ENCODE results near the gene VWA8.

Gene VWA8

GRCh38 chr13:41558781-41559560, 401.9 kb downstream of the VWA8 start:
- no peak overlapping the region for H3K4me3 ChIP-seq (replicated peaks; ENCODE audit: low read depth, low read length)
- no peak for TF ChIP-seq CTCF (IDR thresholded peaks at IDR 0.05; ENCODE audit: low read depth, low read length, missing control alignments)
- DNase-seq (ENCODE audit: extremely low read depth, low read depth) = no peak

GRCh38 chr13:41557719-41558118, 403.2 kb downstream of the VWA8 start:
- no peak for DNase-seq (ENCODE audit: extremely low read depth, low read depth)
- H3K4me3 ChIP-seq (replicated peaks; ENCODE audit: low read depth, low read length) = no peak overlapping the region
- no peak for TF ChIP-seq CTCF (IDR thresholded peaks at IDR 0.05; ENCODE audit: low read depth, low read length, missing control alignments)

DNA sequence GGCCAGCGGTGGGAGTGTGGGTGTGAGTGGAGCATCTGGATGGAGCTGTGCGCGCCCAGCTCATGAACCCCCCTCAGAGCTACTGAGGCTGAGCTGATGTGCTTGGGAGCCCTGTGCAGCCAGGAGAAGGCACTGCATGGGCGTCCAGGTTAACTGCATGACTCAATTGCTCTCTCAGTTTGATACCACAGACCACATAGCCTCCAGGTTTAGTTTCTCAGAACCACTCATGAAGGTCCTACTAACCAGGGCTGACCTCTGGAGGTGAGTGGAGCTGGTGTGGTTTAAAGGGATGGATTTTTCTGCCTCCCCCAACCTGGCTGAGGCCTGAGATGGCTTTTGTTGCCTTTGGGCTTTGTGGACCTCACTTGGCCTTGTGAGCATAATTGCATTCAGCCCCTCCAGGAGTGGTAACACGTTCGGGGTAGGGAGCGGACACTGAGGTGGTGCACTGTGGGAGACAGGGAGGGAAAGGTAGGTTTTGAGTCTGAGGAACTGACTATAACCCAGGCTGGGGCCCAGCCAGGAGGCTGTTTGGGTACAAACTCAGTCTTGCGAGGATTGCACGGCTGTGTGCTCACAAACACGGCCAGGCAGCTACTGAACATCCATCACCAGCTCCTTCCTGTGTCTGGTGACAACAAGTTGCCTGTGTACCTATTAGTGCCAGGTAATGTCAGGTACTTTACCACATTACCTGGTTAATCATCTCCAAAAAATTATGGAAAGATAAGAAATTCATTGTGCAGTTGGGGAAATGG, 406.1 kb downstream of the VWA8 start:
- DNase-seq (ENCODE audit: extremely low read depth, low read depth) = no peak
- TF ChIP-seq CTCF (IDR thresholded peaks at IDR 0.05; ENCODE audit: low read depth, low read length, missing control alignments) = no peak
- no peak overlapping the region for H3K4me3 ChIP-seq (replicated peaks; ENCODE audit: low read depth, low read length)

DNA sequence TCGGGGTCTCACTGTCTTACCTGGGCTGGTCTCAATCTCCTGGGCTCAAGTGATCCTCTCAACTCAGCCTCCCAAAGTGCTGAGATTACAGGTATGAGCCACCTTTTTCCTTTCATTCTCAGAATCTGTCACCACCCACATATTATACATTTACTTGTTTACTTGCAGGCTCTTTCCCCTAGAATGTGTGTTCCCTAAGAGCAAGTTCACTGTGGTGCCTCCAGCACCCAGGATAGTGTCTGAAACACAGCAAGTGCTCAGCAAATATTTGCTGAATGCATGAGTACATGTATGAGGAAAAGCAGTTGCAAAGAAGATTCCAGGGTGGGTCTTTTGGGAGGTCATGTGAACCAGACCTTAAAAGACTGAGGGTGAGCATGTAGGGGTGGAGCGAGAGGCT, 406.7 kb downstream of the VWA8 start:
- DNase-seq (ENCODE audit: extremely low read depth, low read depth) = no peak
- no peak for TF ChIP-seq CTCF (IDR thresholded peaks at IDR 0.05; ENCODE audit: low read depth, low read length, missing control alignments)
- H3K4me3 ChIP-seq (replicated peaks; ENCODE audit: low read depth, low read length) = no peak overlapping the region

- TF ChIP-seq CTCF (IDR thresholded peaks at IDR 0.05; ENCODE audit: low read depth, low read length, missing control alignments) = no peak
- H3K4me3 ChIP-seq (replicated peaks; ENCODE audit: low read depth, low read length) = no peak overlapping the region
- no peak for DNase-seq (ENCODE audit: extremely low read depth, low read depth)
Observed at GRCh38 chr13:41552031-41552430, 408.9 kb downstream of the VWA8 start.

DNA sequence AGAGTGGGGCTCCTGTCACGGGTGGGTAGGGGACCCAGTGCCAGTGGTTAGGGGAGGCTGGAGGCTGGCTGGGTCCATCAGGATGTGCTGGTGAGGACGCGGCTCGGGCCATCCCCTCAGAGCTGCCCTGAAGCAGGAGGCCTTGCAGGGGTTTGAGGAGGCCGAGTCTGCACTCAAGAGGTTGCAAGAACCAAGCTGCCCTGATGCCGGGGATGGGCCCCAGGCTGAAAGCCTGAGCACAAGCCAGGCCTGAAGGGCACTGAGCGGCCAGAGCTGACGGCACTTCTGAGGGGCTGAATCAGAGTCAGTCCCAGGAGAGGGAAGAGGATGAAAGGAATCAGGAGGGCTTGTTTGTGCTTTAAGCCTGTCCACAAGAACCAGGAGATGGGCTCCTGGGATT, 410.6 kb downstream of the VWA8 start:
- DNase-seq (ENCODE audit: extremely low read depth, low read depth) = no peak
- TF ChIP-seq CTCF (IDR thresholded peaks at IDR 0.05; ENCODE audit: low read depth, low read length, missing control alignments) = no peak
- no peak overlapping the region for H3K4me3 ChIP-seq (replicated peaks; ENCODE audit: low read depth, low read length)

Measured in HFF-Myc (cell line).